ENCODE measurements around the gene GJB3.

The GJB3 gene

DNA sequence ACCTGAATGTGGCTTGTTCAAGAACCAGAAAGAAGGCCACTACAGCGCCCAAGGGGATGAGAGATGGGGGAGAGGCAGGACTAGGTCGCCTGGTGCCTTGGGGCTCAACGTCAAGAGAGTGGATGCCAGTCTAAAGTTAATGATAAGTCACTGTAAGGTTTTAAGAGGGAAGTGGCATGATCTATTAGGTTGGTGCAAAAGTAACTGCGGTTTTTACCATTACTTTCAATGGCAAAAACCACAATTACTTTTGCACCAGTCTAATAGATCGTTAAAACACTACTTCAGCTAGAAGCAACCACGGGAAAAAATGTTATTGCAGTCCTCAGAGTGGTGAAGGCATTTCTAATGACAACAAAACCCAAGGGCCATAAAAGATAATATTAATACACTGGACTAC is 2.6 kb upstream of the GJB3 start:
- no peak overlapping the region for H3K4me3 ChIP-seq (ENCODE audit: control insufficient read depth, low read depth, low read length)
- DNase-seq (ENCODE audit: low read depth) = no peak
- no peak for TF ChIP-seq CTCF (IDR thresholded peaks at IDR 0.05; ENCODE audit: control insufficient read depth, insufficient read depth, low read depth, low read length, missing control alignments)

DNA sequence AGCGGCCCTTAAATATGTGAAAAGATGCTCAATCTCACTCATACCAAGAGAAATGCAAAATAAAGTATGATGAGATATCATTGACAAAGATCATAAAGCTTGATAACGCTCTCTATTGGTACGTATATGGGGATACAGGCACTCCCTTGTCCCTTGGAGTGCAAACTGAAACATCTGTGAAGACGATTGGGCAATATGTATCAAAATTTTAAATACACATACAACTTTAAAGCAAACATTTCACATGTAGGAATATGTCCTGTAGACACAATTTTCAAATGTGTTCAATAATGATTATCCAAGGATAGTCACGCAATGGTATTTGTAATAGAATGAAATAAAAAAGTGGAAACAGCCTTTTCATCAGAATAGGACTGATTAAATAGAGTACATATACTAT is 2.0 kb upstream of the GJB3 start:
- no peak overlapping the region for H3K4me3 ChIP-seq (ENCODE audit: control insufficient read depth, low read depth, low read length)
- DNase-seq (ENCODE audit: low read depth) = no peak
- no peak for TF ChIP-seq CTCF (IDR thresholded peaks at IDR 0.05; ENCODE audit: control insufficient read depth, insufficient read depth, low read depth, low read length, missing control alignments)

DNA sequence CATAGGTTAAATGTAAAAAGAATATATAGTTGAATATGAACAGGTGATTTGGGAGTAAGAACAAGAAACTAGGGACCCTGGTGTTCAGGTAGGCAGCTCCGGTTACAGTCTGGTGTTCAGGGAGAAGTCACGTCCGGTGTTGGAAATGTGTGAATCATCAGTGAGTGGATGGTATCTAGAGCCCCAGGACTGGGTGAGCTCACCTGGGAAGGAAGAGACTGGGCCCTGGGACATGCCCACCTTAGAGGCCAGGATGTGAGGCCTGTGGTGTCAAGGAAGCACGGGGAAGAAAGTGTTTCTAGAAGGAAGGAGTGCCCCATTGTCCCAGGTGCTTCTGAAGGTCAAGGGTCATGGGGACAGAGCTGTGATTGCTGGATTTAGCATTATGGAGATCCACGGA is 1.5 kb upstream of the GJB3 start:
- no peak for DNase-seq (ENCODE audit: low read depth)
- H3K4me3 ChIP-seq (ENCODE audit: control insufficient read depth, low read depth, low read length) = no peak overlapping the region
- TF ChIP-seq CTCF (IDR thresholded peaks at IDR 0.05; ENCODE audit: control insufficient read depth, insufficient read depth, low read depth, low read length, missing control alignments) = no peak

- no peak for TF ChIP-seq CTCF (IDR thresholded peaks at IDR 0.05; ENCODE audit: control insufficient read depth, insufficient read depth, low read depth, low read length, missing control alignments)
- no peak overlapping the region for H3K4me3 ChIP-seq (ENCODE audit: control insufficient read depth, low read depth, low read length)
- no peak for DNase-seq (ENCODE audit: low read depth)
These were observed 1.1 kb upstream of the GJB3 start for GRCh38 chr1:34779962-34780361.

DNA sequence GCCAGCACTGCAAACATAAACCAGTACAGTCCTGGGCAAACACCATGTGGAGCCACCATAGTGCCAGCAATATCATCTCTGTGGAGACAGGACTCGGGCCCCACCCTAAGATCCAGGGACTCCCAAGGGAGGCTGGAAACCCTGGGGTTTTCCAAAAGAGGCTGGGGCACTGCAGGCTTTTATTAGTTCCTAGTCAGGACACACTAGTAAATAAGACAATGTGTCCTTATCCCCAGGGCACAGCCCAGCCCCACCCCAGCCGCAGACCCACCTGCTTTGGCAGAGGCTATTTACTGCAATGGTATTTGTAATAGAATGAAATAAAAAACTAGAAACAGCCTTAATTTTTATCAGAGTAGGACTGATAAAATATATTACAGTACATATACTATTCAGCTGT is 486 bp upstream of the GJB3 start:
- TF ChIP-seq CTCF (IDR thresholded peaks at IDR 0.05; ENCODE audit: control insufficient read depth, insufficient read depth, low read depth, low read length, missing control alignments) = no peak
- no peak overlapping the region for H3K4me3 ChIP-seq (ENCODE audit: control insufficient read depth, low read depth, low read length)
- no peak for DNase-seq (ENCODE audit: low read depth)

DNA sequence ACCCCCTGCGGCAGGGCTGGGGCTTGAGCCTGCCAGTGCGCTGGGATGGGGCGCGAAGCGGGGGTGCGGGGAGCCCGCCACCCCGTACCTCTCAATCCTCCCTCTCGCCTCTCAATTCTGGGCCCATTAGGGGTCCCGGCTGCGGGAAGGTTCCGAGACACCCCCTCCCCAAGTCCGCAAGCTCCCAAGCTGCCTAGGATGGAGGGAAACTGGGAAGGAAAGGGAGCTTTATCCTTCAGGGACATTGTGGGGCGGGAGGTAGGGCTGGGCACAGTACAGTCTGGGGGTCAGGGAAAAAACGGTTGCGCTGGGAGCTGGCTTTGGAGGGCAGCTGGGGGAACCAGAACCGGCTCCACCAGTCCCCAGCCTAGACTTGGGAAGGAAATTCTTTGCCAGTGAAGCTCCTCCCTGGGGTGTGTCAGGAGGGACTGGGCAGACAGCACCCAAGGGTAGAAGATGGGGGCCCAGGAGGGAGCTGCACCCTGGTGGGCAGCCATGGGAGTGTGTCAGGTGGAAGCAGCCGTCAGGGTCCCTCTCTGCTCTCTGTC is 904 bp downstream of the GJB3 start:
- TF ChIP-seq CTCF (IDR thresholded peaks at IDR 0.05; ENCODE audit: control insufficient read depth, insufficient read depth, low read depth, low read length, missing control alignments) = no peak
- H3K4me3 ChIP-seq (ENCODE audit: control insufficient read depth, low read depth, low read length) = no peak overlapping the region
- no peak for DNase-seq (ENCODE audit: low read depth)

DNA sequence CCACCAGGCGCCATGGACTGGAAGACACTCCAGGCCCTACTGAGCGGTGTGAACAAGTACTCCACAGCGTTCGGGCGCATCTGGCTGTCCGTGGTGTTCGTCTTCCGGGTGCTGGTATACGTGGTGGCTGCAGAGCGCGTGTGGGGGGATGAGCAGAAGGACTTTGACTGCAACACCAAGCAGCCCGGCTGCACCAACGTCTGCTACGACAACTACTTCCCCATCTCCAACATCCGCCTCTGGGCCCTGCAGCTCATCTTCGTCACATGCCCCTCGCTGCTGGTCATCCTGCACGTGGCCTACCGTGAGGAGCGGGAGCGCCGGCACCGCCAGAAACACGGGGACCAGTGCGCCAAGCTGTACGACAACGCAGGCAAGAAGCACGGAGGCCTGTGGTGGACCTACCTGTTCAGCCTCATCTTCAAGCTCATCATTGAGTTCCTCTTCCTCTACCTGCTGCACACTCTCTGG is 3.8 kb downstream of the GJB3 start:
- no peak for TF ChIP-seq CTCF (IDR thresholded peaks at IDR 0.05; ENCODE audit: control insufficient read depth, insufficient read depth, low read depth, low read length, missing control alignments)
- H3K4me3 ChIP-seq (ENCODE audit: control insufficient read depth, low read depth, low read length) = no peak overlapping the region
- no peak for DNase-seq (ENCODE audit: low read depth)

Measured in AG09309 (cell line).